Smooth muscle cell (in vitro differentiated cells): ENCODE results near the gene RNF103. TPM values are rescaled to one million over a fixed set of nuclear protein-coding genes. Genes with fewer than 3 reads are reported as not detected.

Experiments
- DNase-seq: peaks from one replicate; lab custom pipeline; 2025; ENCODE audit not compliant: unreplicated experiment; lab: John Stamatoyannopoulos, UW
- H2AFZ ChIP-seq: fragments of 200-600 bp; sonication (generic); 2 replicates; pipeline ENCODE4 v1.6.0; 2016; ENCODE audit warnings: antibody characterized with exemption, low read depth, mild to moderate bottlenecking
- H3F3A ChIP-seq: fragments of 200-600 bp; sonication (generic); 2 replicates; pipeline ENCODE4 v1.6.0; 2017; ENCODE audit warnings: antibody characterized with exemption, low read depth
- H3K27ac ChIP-seq: fragments of 200-600 bp; sonication (generic); 2 replicates; pipeline ENCODE4 v1.5.1; 2016; ENCODE audit warnings: low read depth, mild to moderate bottlenecking
- H3K27me3 ChIP-seq: fragments of 200-600 bp; sonication (generic); 2 replicates; pipeline ENCODE4 v1.6.1; 2016; ENCODE audit warnings: low read depth, mild to moderate bottlenecking
- H3K36me3 ChIP-seq: fragments of 200-600 bp; sonication (generic); 2 replicates; pipeline ENCODE4 v1.5.1; 2016; ENCODE audit warnings: low read depth
- H3K4me1 ChIP-seq: fragments of 200-600 bp; sonication (generic); 2 replicates; pipeline ENCODE4 v1.5.1; 2016; ENCODE audit warnings: low read depth
- H3K4me2 ChIP-seq: fragments of 200-600 bp; sonication (generic); 2 replicates; pipeline ENCODE4 v1.6.0; 2016; ENCODE audit warnings: mild to moderate bottlenecking
- H3K4me3 ChIP-seq: fragments of 200-600 bp; sonication (generic); 2 replicates; pipeline ENCODE4 v1.5.1; 2016; ENCODE audit warnings: mild to moderate bottlenecking
- H3K79me2 ChIP-seq: fragments of 200-600 bp; sonication (generic); 2 replicates; pipeline ENCODE4 v1.6.0; 2016; ENCODE audit warnings: low read depth, mild to moderate bottlenecking
- H3K9ac ChIP-seq: fragments of 200-600 bp; sonication (generic); 2 replicates; pipeline ENCODE4 v1.6.0; 2016; ENCODE audit warnings: low read depth
- H3K9me3 ChIP-seq: fragments of 200-600 bp; sonication (generic); replicated peaks from 2 replicates; pipeline ENCODE4 v1.5.1; 2016; ENCODE audit warnings: low read depth
- H4K20me1 ChIP-seq: fragments of 200-600 bp; sonication (generic); 2 replicates; pipeline ENCODE4 v1.6.0; 2016; ENCODE audit warnings: low read depth
- CTCF ChIP-seq: fragments of 200-600 bp; sonication (generic); IDR thresholded peaks from 2 replicates; pipeline ENCODE4 v1.5.1; 2017; ENCODE audit warnings: borderline replicate concordance, mild to moderate bottlenecking, antibody characterized with exemption; ENCODE audit not compliant: insufficient read depth, poor library complexity, severe bottlenecking
- WGBS: methylation state at CpG from one replicate; pipeline ENCODE4 v1.1.7; 2016; ENCODE audit warnings: low lambda C conversion rate; 5-methylcytosine and 5-hydroxymethylcytosine counted together
- polyA plus RNA-seq: library from polyadenylated mRNA; unstranded; fragments of >200 nt; fragmentation: Nextera tagmentation; extraction: Ambion mirVana; gene quantifications from 2 replicates; pipeline ENCODE4 v1.2.1, GENCODE V29; 2016
- total RNA-seq: library from RNA; depleted of rRNA; stranded (reverse); fragments of >200 nt; gene quantifications from 2 replicates; pipeline ENCODE4 v1.2.3, GENCODE V29; 2014

Gene RNF103
- total and polyA plus RNA-seq, 2 experiments from 2014 or later: 14.8 to 21.5 TPM

- Histone ChIP-seq H3K4me1 (peaks cover 10% of the 10 kb centered on the region), H4K20me1 (peaks cover 10% of the 10 kb centered on the region), H3F3A (no peaks in the 10 kb centered on the region), H3K36me3 (no peaks in the 10 kb centered on the region), H3K4me3 (peak within 1 kb of the TSS; percentile 82), H3K9me3 (no peaks in the 10 kb centered on the region), H2AFZ (peak within 1 kb of the TSS; percentile 79), H3K9ac (peak within 1 kb of the TSS; percentile 99), H3K4me2 (peak within 1 kb of the TSS; percentile 95), H3K27ac (peak within 1 kb of the TSS; percentile 98), H3K79me2 (peaks cover 42% of the 10 kb centered on the region), H3K27me3 (no peaks in the 10 kb centered on the region)
- peak; percentile 87 for DNase-seq
- no peak for TF ChIP-seq CTCF
- under 1% methylated on average over 57 of the region's 57 CpGs for WGBS
Observed at GRCh38 chr2:86562922-86563649, 60.6 kb downstream of the RNF103 start, which contains the start of gene CHMP3. CHMP3 (minus strand) TSS chr2:86563443; CDS start chr2:86563348, 95 bp downstream.

- H3K4me2 ChIP-seq: peak overlapping the region; percentile 95
- H3K4me1 ChIP-seq: peaks cover 10% of the 10 kb centered on the region
- peak overlapping the region; percentile 79 for H2AFZ ChIP-seq
- H3K9ac ChIP-seq: peak overlapping the region; percentile 99
- H3K4me3 ChIP-seq: peak overlapping the region; percentile 82
- H3K27ac ChIP-seq: peak overlapping the region; percentile 98
- H3K36me3 ChIP-seq: no peaks in the 10 kb centered on the region
- no peak for TF ChIP-seq CTCF
- peaks cover 42% of the 10 kb centered on the region for H3K79me2 ChIP-seq
- H3K27me3 ChIP-seq: no peaks in the 10 kb centered on the region
- H3K9me3 ChIP-seq: no peaks in the 10 kb centered on the region
- H4K20me1 ChIP-seq: peaks cover 16% of the 10 kb centered on the region
- H3F3A ChIP-seq: no peaks in the 10 kb centered on the region
- WGBS: 2% methylated on average over 16 of the region's 16 CpGs
- DNase-seq: no peak
Observed at GRCh38 chr2:86562485-86562921, 61.2 kb downstream of the RNF103 start.

- H3K27ac ChIP-seq: no peak overlapping the region
- no peak for DNase-seq
- no peaks in the 10 kb centered on the region for H3K27me3 ChIP-seq
- no peak overlapping the region for H2AFZ ChIP-seq
- WGBS: 100% methylated on average over 2 of the region's 2 CpGs
- no peak overlapping the region for H3K9ac ChIP-seq
- H3K4me3 ChIP-seq: no peak overlapping the region
- H3K36me3 ChIP-seq: no peaks in the 10 kb centered on the region
- TF ChIP-seq CTCF: no peak
- peak overlapping the region; percentile 23 for H3K4me2 ChIP-seq
- peaks cover 10% of the 10 kb centered on the region for H3K4me1 ChIP-seq
- H3F3A ChIP-seq: no peaks in the 10 kb centered on the region
- no peaks in the 10 kb centered on the region for H3K9me3 ChIP-seq
- H4K20me1 ChIP-seq: peaks cover 22% of the 10 kb centered on the region
- H3K79me2 ChIP-seq: peaks cover 84% of the 10 kb centered on the region
Observed at GRCh38 chr2:86557836-86558235, 65.8 kb downstream of the RNF103 start.

GRCh38 chr2:86556508-86556907 lies 67.2 kb downstream of the RNF103 start:
- no peak for TF ChIP-seq CTCF
- H3K4me2 ChIP-seq: no peak overlapping the region
- peaks cover under 1% of the 10 kb centered on the region for H3K4me1 ChIP-seq
- no peaks in the 10 kb centered on the region for H3K9me3 ChIP-seq
- H2AFZ ChIP-seq: no peak overlapping the region
- H3K4me3 ChIP-seq: no peak overlapping the region
- 91% methylated on average over 16 of the region's 16 CpGs for WGBS
- no peak for DNase-seq
- H4K20me1 ChIP-seq: peaks cover 22% of the 10 kb centered on the region
- peak overlapping the region; percentile 30 for H3K27ac ChIP-seq
- no peak overlapping the region for H3K9ac ChIP-seq
- peaks cover 85% of the 10 kb centered on the region for H3K79me2 ChIP-seq
- no peaks in the 10 kb centered on the region for H3F3A ChIP-seq
- H3K36me3 ChIP-seq: no peaks in the 10 kb centered on the region
- no peaks in the 10 kb centered on the region for H3K27me3 ChIP-seq
